H1 (cell line): ENCODE results near the gene DNAH8. TPM values are rescaled to one million over a fixed set of nuclear protein-coding genes. Genes with fewer than 3 reads are reported as not detected.

Source experiments
- CTCF ChIA-PET: fragments of 300-600 bp; sonication (Branson Sonifier 250); formaldehyde crosslinking; loops from one replicate; lab custom pipeline; 2021; ENCODE audit not compliant: partially characterized antibody; lab: Charles Lee
- POLR2A ChIA-PET: fragments of 300-600 bp; sonication (Branson Sonifier 250); formaldehyde crosslinking; loops from one replicate; lab custom pipeline; 2021; ENCODE audit warnings: inconsistent platforms; ENCODE audit not compliant: partially characterized antibody; lab: Charles Lee
- DNase-seq, 2 experiments: peaks; one replicate each; pipeline versions ENCODE4 v3.0.0 to v3.0.0-alpha.2; 2010 to 2022; ENCODE audit warnings: low spot score in 2 of 2, low read depth in 1 of 2, mixed read lengths in 1 of 2
- FAIRE-seq: peaks from 2 replicates; lab custom pipeline; 2011; peaks lifted over from hg19 to GRCh38; lab: Jason Lieb, UNC
- H2AFZ ChIP-seq: 2 replicates; pipeline ENCODE4 v1.8.1; 2012; ENCODE audit warnings: low read length, inconsistent platforms
- H2AK5ac ChIP-seq: 2 replicates; pipeline ENCODE4 v1.6.1; 2013; ENCODE audit warnings: low read depth, low read length
- H2BK120ac ChIP-seq: replicated peaks from 2 replicates; pipeline ENCODE3; 2013; ENCODE audit warnings: low read depth, low read length, inconsistent platforms
- H2BK12ac ChIP-seq: 2 replicates; pipeline ENCODE4 v1.6.1; 2013; ENCODE audit warnings: low read depth, low read length
- H2BK15ac ChIP-seq: 2 replicates; pipeline ENCODE4 v1.6.1; 2013; ENCODE audit warnings: low read length
- H2BK20ac ChIP-seq: 2 replicates; pipeline ENCODE4 v1.6.1; 2013; ENCODE audit warnings: low read length
- H2BK5ac ChIP-seq: 2 replicates; pipeline ENCODE4 v1.6.1; 2013; ENCODE audit warnings: low read depth, low read length
- H3K14ac ChIP-seq: 2 replicates; pipeline ENCODE4 v1.6.1; 2013; ENCODE audit warnings: inconsistent platforms; ENCODE audit not compliant: insufficient read length
- H3K18ac ChIP-seq: 2 replicates; pipeline ENCODE4 v1.6.1; 2013; ENCODE audit warnings: low read length; ENCODE audit errors: extremely low read depth
- H3K23ac ChIP-seq: 2 replicates; pipeline ENCODE4 v1.6.1; 2013; ENCODE audit warnings: inconsistent platforms; ENCODE audit not compliant: insufficient read length
- H3K23me2 ChIP-seq: 2 replicates; pipeline ENCODE4 v1.6.1; 2013; ENCODE audit warnings: low read depth, low read length
- H3K27ac ChIP-seq: 2 replicates; pipeline ENCODE4 v1.6.1; 2011; ENCODE audit warnings: low read depth, low read length, inconsistent platforms
- H3K27me3 ChIP-seq, 4 experiments: replicated peaks in 1 of 4; 1 replicate in 1 of 4; 2 replicates in 3 of 4; pipeline versions ENCODE4 v1.6.1 to v1.8.1; 2011 to 2013; ENCODE audit warnings: low read length in 3 of 4, mild to moderate bottlenecking in 3 of 4, inconsistent platforms in 2 of 4, mixed read lengths in 2 of 4, moderate library complexity in 1 of 4; ENCODE audit not compliant: control insufficient read depth in 3 of 4, insufficient read depth in 3 of 4; ENCODE audit errors: extremely low read depth in 1 of 4
- H3K36me3 ChIP-seq, 4 experiments: 2 replicates each; pipeline versions ENCODE4 v1.6.1 to v1.8.1; 2011 to 2013; ENCODE audit warnings: mild to moderate bottlenecking in 4 of 4, low read length in 3 of 4, moderate library complexity in 2 of 4, control low read depth in 1 of 4, inconsistent platforms in 1 of 4; ENCODE audit not compliant: insufficient read depth in 4 of 4, control insufficient read depth in 2 of 4
- H3K4ac ChIP-seq: replicated peaks from 2 replicates; pipeline ENCODE3; 2013; ENCODE audit warnings: low read length, low read depth, mixed read lengths, inconsistent platforms; ENCODE audit not compliant: insufficient read length
- H3K4me1 ChIP-seq, 4 experiments: replicated peaks in 1 of 4; 1 replicate in 1 of 4; 2 replicates in 3 of 4; pipeline versions ENCODE4 v1.6.1 to v1.8.1; 2011 to 2013; ENCODE audit warnings: low read length in 3 of 4, inconsistent platforms in 2 of 4, mixed read lengths in 1 of 4; ENCODE audit not compliant: insufficient read depth in 4 of 4, control insufficient read depth in 3 of 4
- H3K4me2 ChIP-seq, 2 experiments: 2 replicates each; pipeline versions ENCODE4 v1.6.1 to v1.8.1; 2011 to 2013; ENCODE audit warnings: low read depth in 2 of 2, low read length in 2 of 2, control low read depth in 1 of 2, inconsistent platforms in 1 of 2, mild to moderate bottlenecking in 1 of 2; ENCODE audit not compliant: insufficient read depth in 1 of 2
- H3K4me3 ChIP-seq, 4 experiments: fragments of 200-600, 300-600 bp in 1 of 4; sonication (generic), shearing (Covaris generic), sonication (Bioruptor Twin) in 1 of 4; 2 replicates each; pipeline versions ENCODE4 v1.5.1 to v1.8.1; 2011 to 2016; ENCODE audit warnings: low read length in 4 of 4, low read depth in 3 of 4, control low read depth in 2 of 4, inconsistent platforms in 2 of 4, mild to moderate bottlenecking in 2 of 4, mixed read lengths in 1 of 4, moderate library complexity in 1 of 4; ENCODE audit not compliant: insufficient read depth in 2 of 4; ENCODE audit errors: extremely low read depth in 1 of 4
- H3K56ac ChIP-seq: replicated peaks from 2 replicates; pipeline ENCODE3; 2013; ENCODE audit warnings: low read depth, mild to moderate bottlenecking, mixed read lengths, low read length, inconsistent platforms; ENCODE audit not compliant: insufficient read length
- H3K79me1 ChIP-seq: 2 replicates; pipeline ENCODE4 v1.6.1; 2013; ENCODE audit warnings: low read depth, low read length, control low read depth
- H3K79me2 ChIP-seq, 2 experiments: 2 replicates each; pipeline versions ENCODE4 v1.6.1 to v1.8.1; 2012 to 2013; ENCODE audit warnings: low read length in 2 of 2, mild to moderate bottlenecking in 2 of 2, inconsistent platforms in 1 of 2; ENCODE audit not compliant: insufficient read depth in 2 of 2, control insufficient read depth in 1 of 2
- H3K9ac ChIP-seq, 4 experiments: replicated peaks in 1 of 4; 1 replicate in 1 of 4; 2 replicates in 3 of 4; pipeline versions ENCODE4 v1.6.1 to v1.8.1; 2011 to 2013; ENCODE audit warnings: low read depth in 3 of 4, low read length in 3 of 4, control low read depth in 2 of 4, mild to moderate bottlenecking in 2 of 4, moderate library complexity in 2 of 4, inconsistent platforms in 1 of 4; ENCODE audit errors: extremely low read depth in 1 of 4
- H3K9me3 ChIP-seq, 2 experiments: 2 replicates each; pipeline versions ENCODE4 v1.6.1 to v1.8.1; 2012 to 2013; ENCODE audit warnings: mild to moderate bottlenecking in 2 of 2, moderate library complexity in 2 of 2, control low read depth in 1 of 2, inconsistent platforms in 1 of 2, low read depth in 1 of 2, low read length in 1 of 2, mixed read lengths in 1 of 2; ENCODE audit not compliant: insufficient read depth in 2 of 2
- H4K20me1 ChIP-seq, 2 experiments: replicated peaks in 1 of 2; 2 replicates each; pipeline versions ENCODE3 to v1.8.1; 2011 to 2013; ENCODE audit warnings: inconsistent platforms in 2 of 2, low read length in 2 of 2, mild to moderate bottlenecking in 1 of 2; ENCODE audit not compliant: insufficient read depth in 2 of 2, control insufficient read depth in 1 of 2
- H4K5ac ChIP-seq: 2 replicates; pipeline ENCODE4 v1.6.1; 2013; ENCODE audit warnings: low read length, low read depth, mixed read lengths, inconsistent platforms; ENCODE audit not compliant: insufficient read length
- H4K8ac ChIP-seq: 2 replicates; pipeline ENCODE4 v1.8.0; 2013; ENCODE audit warnings: mild to moderate bottlenecking, moderate library complexity, low read length, inconsistent platforms; ENCODE audit not compliant: insufficient read depth; ENCODE audit errors: extremely low read depth
- H4K91ac ChIP-seq: replicated peaks from 2 replicates; pipeline ENCODE3; 2013; ENCODE audit warnings: low read length, mixed read lengths, inconsistent platforms; ENCODE audit not compliant: insufficient read length
- BACH1 ChIP-seq: IDR thresholded peaks from 2 replicates; pipeline ENCODE4 v1.6.1; 2012; ENCODE audit warnings: low read length, improper control_type of control experiment
- CEBPB ChIP-seq: IDR thresholded peaks from 2 replicates; pipeline ENCODE4 v1.6.1; 2012; ENCODE audit warnings: low read depth, low read length
- EZH2 ChIP-seq: fragments of 200-600 bp; sonication (generic); IDR thresholded peaks from 2 replicates; pipeline ENCODE4 v1.7.1; 2012; ENCODE audit warnings: low read depth, mild to moderate bottlenecking, moderate library complexity, low read length, inconsistent platforms; ENCODE audit not compliant: severe bottlenecking
- NANOG ChIP-seq: IDR thresholded peaks from 2 replicates; pipeline ENCODE4 v1.6.1; 2011; ENCODE audit warnings: low read length, low read depth, mild to moderate bottlenecking, inconsistent platforms; ENCODE audit not compliant: insufficient read depth, poor library complexity, severe bottlenecking
- WGBS, 2 experiments: shearing (Covaris generic) in 1 of 2; methylation state at CpG; one replicate each; pipeline versions ENCODE4 v1.1.6 to v1.1.7; 2013 to 2015; ENCODE audit warnings: low lambda C conversion rate in 2 of 2, mixed read lengths in 2 of 2, inconsistent platforms in 1 of 2, low coverage in 1 of 2, missing lambda C conversion rate in 1 of 2; ENCODE audit not compliant: insufficient replicate concordance in 2 of 2, insufficient coverage in 1 of 2, insufficient read length in 1 of 2; ENCODE audit errors: extremely low coverage in 1 of 2, missing lambda C conversion rate in 1 of 2; 5-methylcytosine and 5-hydroxymethylcytosine counted together
- polyA plus RNA-seq, 7 experiments: library from polyadenylated mRNA; depleted of rRNA in 3 of 7; stranded (reverse) in 5 of 7; unstranded in 2 of 7; fragments of >200 nt in 5 of 7; fragments of 200-250 nt in 2 of 7; gene quantifications; 1 replicate in 5 of 7; 2 replicates in 1 of 7; 4 replicates in 1 of 7; pipeline versions ENCODE4 v1.2.1 to v1.2.3, GENCODE V29; 2011 to 2013; ENCODE audit warnings: missing spikeins in 2 of 7, mixed read lengths in 2 of 7
- total RNA-seq: library from RNA; stranded (reverse); fragmentation: NEBNext Ultra II Directional; extraction: Animal tissue kit (Norgen Biotek cat#: 25700); gene quantifications from 2 replicates; pipeline ENCODE4 v1.2.1, GENCODE V29; 2021

Gene DNAH8
- total and polyA plus RNA-seq, 2 of the 8 experiments (the other 6 are each of a cell fraction or from before 2014, with no cell fraction given), result under 0.01 TPM; not detected in 1

DNA sequence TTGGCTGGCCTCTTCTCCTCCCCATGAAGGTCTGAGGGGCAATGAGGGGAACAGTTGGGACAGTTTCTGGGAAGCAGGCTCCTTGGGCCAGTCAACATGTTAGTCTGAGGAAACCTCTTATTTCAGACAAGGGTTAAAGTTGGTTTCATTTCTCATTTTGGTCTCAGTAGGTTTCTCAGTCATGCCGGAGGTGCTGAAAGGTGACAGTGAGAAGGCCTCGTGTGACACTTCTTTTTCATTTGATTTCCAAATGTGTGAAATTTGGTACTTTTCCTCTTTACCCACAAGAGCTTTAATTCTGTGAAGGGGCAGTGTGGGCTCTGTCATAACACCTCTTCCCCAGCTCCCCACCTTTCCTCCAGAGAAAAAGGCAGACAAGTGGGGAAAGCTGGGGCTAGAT lies 326.0 kb downstream of the DNAH8 start:
- WGBS, 2 experiments, result 94% methylated on average over 2 of the region's 2 CpGs; no CpG with 5 or more reads in 1 of the 2 experiments
- no peak overlapping the region for H3K4me2 ChIP-seq
- no peak overlapping the region for H3K14ac ChIP-seq
- H2BK5ac ChIP-seq, result no peak overlapping the region
- no peak overlapping the region for H3K4ac ChIP-seq
- no peaks in the 10 kb centered on the region for H3K79me1 ChIP-seq
- no peak overlapping the region for H2BK20ac ChIP-seq
- H3K9ac ChIP-seq, result no peak overlapping the region
- no peak overlapping the region for H3K4me3 ChIP-seq
- no peaks in the 10 kb centered on the region for H3K9me3 ChIP-seq
- H3K18ac ChIP-seq, result no peak overlapping the region
- ChIA-PET CTCF (interaction anchor here (0.8 to 4.6 kb wide), 7 partner anchors 11 to 61 kb away, joined by 3 to 27 read pairs (median 4); no protein-coding TSS in a partner anchor), POLR2A (interaction anchor here (1.1 kb wide), 1 partner anchor 14 kb away, joined by 3 read pairs; no protein-coding TSS in a partner anchor)
- H3K23ac ChIP-seq, result no peak overlapping the region
- H4K91ac ChIP-seq, result no peak overlapping the region
- H3K36me3 ChIP-seq, result no peaks in the 10 kb centered on the region
- no peak for FAIRE-seq
- H3K79me2 ChIP-seq, result no peaks in the 10 kb centered on the region
- no peak overlapping the region for H3K27ac ChIP-seq
- no peak overlapping the region for H2BK120ac ChIP-seq
- H2BK15ac ChIP-seq, result no peak overlapping the region
- H4K20me1 ChIP-seq, result no peaks in the 10 kb centered on the region
- no peak overlapping the region for H4K5ac ChIP-seq
- H3K27me3 ChIP-seq, result peaks cover 0 to 5% (median 0%) of the 10 kb centered on the region in 4 experiments; a peak in 3 of 7 replicates
- H3K23me2 ChIP-seq, result peaks cover 1% of the 10 kb centered on the region; the same call in 1 of the 2 replicates
- no peaks in the 10 kb centered on the region for H3K4me1 ChIP-seq
- H2AFZ ChIP-seq, result no peak overlapping the region
- H2BK12ac ChIP-seq, result no peak overlapping the region
- no peak overlapping the region for H3K56ac ChIP-seq
- no peak for DNase-seq
- H4K8ac ChIP-seq, result no peak overlapping the region
- no peak overlapping the region for H2AK5ac ChIP-seq
- no peak for TF ChIP-seq NANOG
- no peak for TF ChIP-seq EZH2
- TF ChIP-seq BACH1, result no peak
- no peak for TF ChIP-seq CEBPB
